Retinal pigment epithelial cell (primary cell): Measurements from ENCODE around the gene ZNF521.
A peak's percentile ranks its signal among the peaks of the same experiment; 100 is the strongest.

Experiments
- DNase-seq: peaks from one replicate; pipeline ENCODE4 v3.0.0-alpha.2; 2010; ENCODE audit warnings: low read depth
- H3K4me3 ChIP-seq: 2 replicates; pipeline ENCODE4 v1.5.1; 2011; ENCODE audit warnings: mild to moderate bottlenecking, low read length, control low read depth, moderate library complexity
- CTCF ChIP-seq: conservative IDR thresholded peaks from 2 replicates; pipeline ENCODE4 v1.5.1; 2011; ENCODE audit warnings: low read depth, low read length, control low read depth, inconsistent platforms

ZNF521 gene

GRCh38 chr18:25326361-25326952 lies 25.5 kb downstream of the ZNF521 start:
- no peak overlapping the region for H3K4me3 ChIP-seq
- no peak for TF ChIP-seq CTCF
- no peak for DNase-seq

- no peak for DNase-seq
- no peak for TF ChIP-seq CTCF
- H3K4me3 ChIP-seq = no peak overlapping the region
Measured at GRCh38 chr18:25322806-25323205, 29.2 kb downstream of the ZNF521 start.

GRCh38 chr18:25316381-25317018 lies 35.5 kb downstream of the ZNF521 start:
- no peak for DNase-seq
- TF ChIP-seq CTCF = no peak

GRCh38 chr18:25314838-25315190 lies 37.2 kb downstream of the ZNF521 start:
- no peak overlapping the region for H3K4me3 ChIP-seq
- TF ChIP-seq CTCF = no peak
- DNase-seq = no peak

More at GRCh38 chr18:25316381-25317018, 35.5 kb downstream of the ZNF521 start:
- no peak overlapping the region for H3K4me3 ChIP-seq

- no peak overlapping the region for H3K4me3 ChIP-seq
- TF ChIP-seq CTCF = no peak
- no peak for DNase-seq
Measured at GRCh38 chr18:25314151-25314837, 37.7 kb downstream of the ZNF521 start.

- no peak for DNase-seq
- no peak overlapping the region for H3K4me3 ChIP-seq
- TF ChIP-seq CTCF = no peak
Measured at GRCh38 chr18:25313268-25313667, 38.7 kb downstream of the ZNF521 start.

- DNase-seq = no peak
- no peak overlapping the region for H3K4me3 ChIP-seq
- TF ChIP-seq CTCF = peak; percentile 39
Measured at GRCh38 chr18:25310045-25310444, 41.9 kb downstream of the ZNF521 start.
